ENCODE results near the gene A2ML1. TPM values are rescaled to one million over a fixed set of nuclear protein-coding genes. Genes with fewer than 3 reads are reported as not detected.

A2ML1 gene
- total and polyA plus RNA-seq, 2 of the 4 experiments (the other 2 are of a cell fraction) = not detected

GRCh38 chr12:8827551-8828256, 5.3 kb downstream of the A2ML1 start:
- BruUV-seq (replicated peaks) = no TSS peak
- no peak overlapping the region for H2BK5ac ChIP-seq (ENCODE audit: low read depth, low read length, poor library complexity, severe bottlenecking)
- H2AFZ ChIP-seq (replicated peaks; ENCODE audit: low read length, poor library complexity) = no peak overlapping the region
- H3K4me3 ChIP-seq (ENCODE audit: insufficient read depth, low read depth, low read length) = no peak overlapping the region
- H2BK120ac ChIP-seq (ENCODE audit: low read depth, low read length) = no peak overlapping the region
- H4K91ac ChIP-seq (ENCODE audit: insufficient read depth, low read depth, low read length) = no peak overlapping the region
- no peak overlapping the region for H4K5ac ChIP-seq (ENCODE audit: low read depth, low read length)
- ChIA-PET CTCF (interaction anchor here (1.0 kb wide), 1 partner anchor 11 kb away, joined by 3 read pairs; no protein-coding TSS in a partner anchor), POLR2A (ENCODE audit: unreplicated experiment) (no interaction called here)
- H3K4ac ChIP-seq (ENCODE audit: low read depth, low read length) = no peak overlapping the region
- no peaks in the 10 kb centered on the region for H3K27me3 ChIP-seq (ENCODE audit: control insufficient read depth, insufficient read depth, low read length)
- H3K4me2 ChIP-seq (ENCODE audit: low read depth, low read length) = no peak overlapping the region
- H3K14ac ChIP-seq (replicated peaks; ENCODE audit: low read depth, low read length) = no peak overlapping the region
- TF ChIP-seq, protein P1, sequence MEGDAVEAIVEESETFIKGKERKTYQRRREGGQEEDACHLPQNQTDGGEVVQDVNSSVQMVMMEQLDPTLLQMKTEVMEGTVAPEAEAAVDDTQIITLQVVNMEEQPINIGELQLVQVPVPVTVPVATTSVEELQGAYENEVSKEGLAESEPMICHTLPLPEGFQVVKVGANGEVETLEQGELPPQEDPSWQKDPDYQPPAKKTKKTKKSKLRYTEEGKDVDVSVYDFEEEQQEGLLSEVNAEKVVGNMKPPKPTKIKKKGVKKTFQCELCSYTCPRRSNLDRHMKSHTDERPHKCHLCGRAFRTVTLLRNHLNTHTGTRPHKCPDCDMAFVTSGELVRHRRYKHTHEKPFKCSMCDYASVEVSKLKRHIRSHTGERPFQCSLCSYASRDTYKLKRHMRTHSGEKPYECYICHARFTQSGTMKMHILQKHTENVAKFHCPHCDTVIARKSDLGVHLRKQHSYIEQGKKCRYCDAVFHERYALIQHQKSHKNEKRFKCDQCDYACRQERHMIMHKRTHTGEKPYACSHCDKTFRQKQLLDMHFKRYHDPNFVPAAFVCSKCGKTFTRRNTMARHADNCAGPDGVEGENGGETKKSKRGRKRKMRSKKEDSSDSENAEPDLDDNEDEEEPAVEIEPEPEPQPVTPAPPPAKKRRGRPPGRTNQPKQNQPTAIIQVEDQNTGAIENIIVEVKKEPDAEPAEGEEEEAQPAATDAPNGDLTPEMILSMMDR (conservative IDR thresholded peaks at IDR 0.05; ENCODE audit: low read depth, low read length) = no peak
- TF ChIP-seq RFX5 (IDR thresholded peaks at IDR 0.05; ENCODE audit: low read depth, low read length) = no peak
- TF ChIP-seq RCOR1 (IDR thresholded peaks at IDR 0.05; ENCODE audit: insufficient replicate concordance, low read length) = no peak
- no peak for TF ChIP-seq RAD21 (IDR thresholded peaks at IDR 0.05; ENCODE audit: low read length)
- TF ChIP-seq CEBPB (IDR thresholded peaks at IDR 0.05; ENCODE audit: low read depth, low read length) = no peak
- no peak for TF ChIP-seq NFE2L2 (IDR thresholded peaks at IDR 0.05; ENCODE audit: low read depth, low read length)
- TF ChIP-seq ELK1 (IDR thresholded peaks at IDR 0.05; ENCODE audit: borderline replicate concordance, low read depth, low read length) = no peak
- TF ChIP-seq MAFK (IDR thresholded peaks at IDR 0.05; ENCODE audit: low read depth, low read length) = no peak
- no peak for TF ChIP-seq POLR2A (IDR thresholded peaks at IDR 0.05; ENCODE audit: low read depth, low read length)
- no peak for TF ChIP-seq SMC3 (IDR thresholded peaks at IDR 0.05; ENCODE audit: low read depth, low read length)
- TF ChIP-seq MAZ (IDR thresholded peaks at IDR 0.05; ENCODE audit: borderline replicate concordance, low read depth, low read length) = no peak
- TF ChIP-seq MXI1 (IDR thresholded peaks at IDR 0.05; ENCODE audit: borderline replicate concordance, low read depth, low read length) = no peak
- no peak for TF ChIP-seq CHD1 (IDR thresholded peaks at IDR 0.05; ENCODE audit: low read depth, low read length)
- no peak for TF ChIP-seq FOS (IDR thresholded peaks at IDR 0.05; ENCODE audit: low read depth, low read length)
- TF ChIP-seq, protein P2, sequence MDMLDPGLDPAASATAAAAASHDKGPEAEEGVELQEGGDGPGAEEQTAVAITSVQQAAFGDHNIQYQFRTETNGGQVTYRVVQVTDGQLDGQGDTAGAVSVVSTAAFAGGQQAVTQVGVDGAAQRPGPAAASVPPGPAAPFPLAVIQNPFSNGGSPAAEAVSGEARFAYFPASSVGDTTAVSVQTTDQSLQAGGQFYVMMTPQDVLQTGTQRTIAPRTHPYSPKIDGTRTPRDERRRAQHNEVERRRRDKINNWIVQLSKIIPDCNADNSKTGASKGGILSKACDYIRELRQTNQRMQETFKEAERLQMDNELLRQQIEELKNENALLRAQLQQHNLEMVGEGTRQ (IDR thresholded peaks at IDR 0.05; ENCODE audit: low read depth, low read length) = no peak
- TF ChIP-seq BHLHE40 (IDR thresholded peaks at IDR 0.05; ENCODE audit: low read depth, low read length) = no peak
- no peak overlapping the region for H2AK9ac ChIP-seq (replicated peaks; ENCODE audit: low read depth, low read length, poor library complexity)
- no peak overlapping the region for H2BK15ac ChIP-seq (ENCODE audit: low read depth, low read length)
- no peaks in the 10 kb centered on the region for H3K79me1 ChIP-seq (ENCODE audit: low read depth in 1 of 2, low read length in 2 of 2)
- no peak overlapping the region for H4K8ac ChIP-seq (ENCODE audit: low read depth in 2 of 2, low read length in 2 of 2)
- 18% methylated on average over 2 of the region's 4 CpGs; no CpG with 5 or more reads in 1 of the 2 experiments for WGBS, 2 experiments (ENCODE audit: extremely low coverage in 2 of 2, insufficient read length in 1 of 2)
- H3K18ac ChIP-seq (ENCODE audit: low read depth, low read length) = no peak overlapping the region
- in situ Hi-C loops (cut with MboI; ENCODE audit: low sequenced_read_pairs) = no loop called here
- no peak overlapping the region for H3K9ac ChIP-seq (ENCODE audit: low read depth, low read length)
- H3K4me1 ChIP-seq (ENCODE audit: control insufficient read depth, insufficient read depth, low read length) = no peaks in the 10 kb centered on the region
- no peaks in the 10 kb centered on the region for H3K36me3 ChIP-seq (ENCODE audit: control insufficient read depth, insufficient read depth, low read length)
- no peaks in the 10 kb centered on the region for H4K20me1 ChIP-seq (ENCODE audit: insufficient read depth, low read length)
- no peak overlapping the region for H2BK20ac ChIP-seq (ENCODE audit: low read depth, low read length)
- DNase-seq (no peak), ATAC-seq (ENCODE audit: low read depth) (no peak)
- no peaks in the 10 kb centered on the region for H3K9me1 ChIP-seq (ENCODE audit: insufficient read depth, low read length)
- dilution Hi-C loops (cut with HindIII; ENCODE audit: low sequenced_read_pairs, unreplicated experiment) = no loop called here
- intact Hi-C loops (cut with micrococcal nuclease) = loop anchor here (10.0 kb wide), 1 partner anchor 77 kb away; no protein-coding TSS in a partner anchor
- H3K23ac ChIP-seq (ENCODE audit: low read depth, low read length) = no peak overlapping the region
- no peak overlapping the region for H2AK5ac ChIP-seq (ENCODE audit: low read depth, low read length)
- no peak overlapping the region for H3K27ac ChIP-seq (ENCODE audit: insufficient read depth, low read length)
- no peak overlapping the region for H3K56ac ChIP-seq (ENCODE audit: extremely low read depth, insufficient read depth, low read length)
- no peaks in the 10 kb centered on the region for H3K9me3 ChIP-seq (ENCODE audit: control insufficient read depth, insufficient read depth, low read length)
